Measurements from ENCODE around the gene MDFIC2.

The MDFIC2 gene

DNA sequence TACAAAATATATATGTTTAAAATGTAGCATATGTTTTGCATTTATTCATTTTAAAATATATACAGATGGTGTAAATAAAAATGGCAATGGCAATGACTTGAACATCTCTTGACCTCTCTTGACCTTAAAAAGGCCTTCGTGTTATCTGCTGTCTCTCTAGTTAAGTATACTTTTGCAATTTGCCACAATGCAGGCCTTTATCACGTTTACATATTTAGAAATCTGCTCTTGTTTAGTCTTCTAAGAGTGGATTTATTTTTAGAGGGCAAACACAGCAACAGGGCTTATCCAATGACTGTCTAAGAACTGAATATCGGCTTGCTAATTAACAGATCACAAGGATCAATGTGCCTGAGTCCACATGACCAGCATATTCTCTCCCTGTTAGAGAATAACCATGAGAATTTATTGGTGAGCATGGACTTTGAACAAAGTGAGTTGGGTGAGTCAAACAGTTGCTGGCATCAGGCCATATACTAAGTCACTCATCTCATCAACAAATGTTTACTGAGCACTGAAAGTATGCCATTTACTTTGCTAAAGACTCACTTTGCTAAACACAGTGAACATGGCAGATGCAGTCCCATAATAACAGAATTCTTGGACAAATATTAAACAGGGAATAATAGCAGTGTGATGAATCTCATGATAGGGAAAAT lies 48.2 kb downstream of the MDFIC2 start:
- no peak for TF ChIP-seq EZH2phosphoT487 (IDR thresholded peaks at IDR 0.05; ENCODE audit: low read length)
- H3K9me2 ChIP-seq (replicated peaks; ENCODE audit: insufficient read depth, low read length) = no peaks in the 10 kb centered on the region
- no peak overlapping the region for H3K9ac ChIP-seq (ENCODE audit: low read length)
- H4K20me1 ChIP-seq (ENCODE audit: insufficient read depth, low read length) = no peaks in the 10 kb centered on the region
- no peak overlapping the region for H3K4me2 ChIP-seq (ENCODE audit: low read depth, low read length)
- no peaks in the 10 kb centered on the region for H3K36me3 ChIP-seq (replicated peaks; ENCODE audit: insufficient read depth, low read length)
- DNase-seq = no peak
- H3F3A ChIP-seq (ENCODE audit: insufficient read depth, low read length) = no peaks in the 10 kb centered on the region
- H2AFZ ChIP-seq (ENCODE audit: low read length) = no peak overlapping the region
- no peaks in the 10 kb centered on the region for H3K4me1 ChIP-seq (ENCODE audit: low read length)
- no peak overlapping the region for H3K4me3 ChIP-seq (ENCODE audit: low read length)
- H3K27ac ChIP-seq (ENCODE audit: low read length) = no peak overlapping the region
- H3K79me2 ChIP-seq (ENCODE audit: low read length) = no peaks in the 10 kb centered on the region
- no peaks in the 10 kb centered on the region for H3K27me3 ChIP-seq (replicated peaks; ENCODE audit: insufficient read depth, low read length)
- H3K9me3 ChIP-seq (replicated peaks; ENCODE audit: insufficient read depth, low read length) = no peaks in the 10 kb centered on the region

DNA sequence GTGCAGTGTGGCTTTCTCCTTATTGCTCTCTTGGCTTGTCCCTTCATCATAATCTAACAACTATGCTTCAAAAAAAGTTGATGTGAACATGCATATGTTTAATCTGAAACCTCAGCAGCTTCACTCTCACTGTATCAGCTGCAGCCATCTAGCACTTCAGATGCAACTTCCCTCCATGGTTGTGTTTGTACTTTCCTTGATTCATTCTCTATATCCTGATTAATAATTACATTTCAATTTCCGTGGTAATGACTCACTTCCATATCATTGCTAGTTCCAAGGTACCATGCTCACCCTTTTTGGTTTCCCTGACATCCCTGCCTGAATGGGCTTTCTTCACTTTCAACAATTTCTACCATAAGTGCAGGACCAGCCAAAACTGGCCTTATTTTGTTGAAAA lies 51.2 kb downstream of the MDFIC2 start:
- Histone ChIP-seq H3K4me3 (ENCODE audit: low read length) (no peak overlapping the region), H3K4me2 (ENCODE audit: low read depth, low read length) (no peak overlapping the region), H3K27me3 (replicated peaks; ENCODE audit: insufficient read depth, low read length) (no peaks in the 10 kb centered on the region), H2AFZ (ENCODE audit: low read length) (no peak overlapping the region), H3K4me1 (ENCODE audit: low read length) (no peaks in the 10 kb centered on the region), H3K9me2 (replicated peaks; ENCODE audit: insufficient read depth, low read length) (no peaks in the 10 kb centered on the region), H3K36me3 (replicated peaks; ENCODE audit: insufficient read depth, low read length) (no peaks in the 10 kb centered on the region), H3F3A (ENCODE audit: insufficient read depth, low read length) (no peaks in the 10 kb centered on the region), H3K9ac (ENCODE audit: low read length) (no peak overlapping the region), H3K79me2 (ENCODE audit: low read length) (no peaks in the 10 kb centered on the region), H4K20me1 (ENCODE audit: insufficient read depth, low read length) (no peaks in the 10 kb centered on the region), H3K9me3 (replicated peaks; ENCODE audit: insufficient read depth, low read length) (no peaks in the 10 kb centered on the region), H3K27ac (ENCODE audit: low read length) (no peak overlapping the region)
- no peak for DNase-seq
- TF ChIP-seq, protein P1, sequence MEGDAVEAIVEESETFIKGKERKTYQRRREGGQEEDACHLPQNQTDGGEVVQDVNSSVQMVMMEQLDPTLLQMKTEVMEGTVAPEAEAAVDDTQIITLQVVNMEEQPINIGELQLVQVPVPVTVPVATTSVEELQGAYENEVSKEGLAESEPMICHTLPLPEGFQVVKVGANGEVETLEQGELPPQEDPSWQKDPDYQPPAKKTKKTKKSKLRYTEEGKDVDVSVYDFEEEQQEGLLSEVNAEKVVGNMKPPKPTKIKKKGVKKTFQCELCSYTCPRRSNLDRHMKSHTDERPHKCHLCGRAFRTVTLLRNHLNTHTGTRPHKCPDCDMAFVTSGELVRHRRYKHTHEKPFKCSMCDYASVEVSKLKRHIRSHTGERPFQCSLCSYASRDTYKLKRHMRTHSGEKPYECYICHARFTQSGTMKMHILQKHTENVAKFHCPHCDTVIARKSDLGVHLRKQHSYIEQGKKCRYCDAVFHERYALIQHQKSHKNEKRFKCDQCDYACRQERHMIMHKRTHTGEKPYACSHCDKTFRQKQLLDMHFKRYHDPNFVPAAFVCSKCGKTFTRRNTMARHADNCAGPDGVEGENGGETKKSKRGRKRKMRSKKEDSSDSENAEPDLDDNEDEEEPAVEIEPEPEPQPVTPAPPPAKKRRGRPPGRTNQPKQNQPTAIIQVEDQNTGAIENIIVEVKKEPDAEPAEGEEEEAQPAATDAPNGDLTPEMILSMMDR (IDR thresholded peaks at IDR 0.05; ENCODE audit: low read length) = no peak
- TF ChIP-seq EZH2phosphoT487 (IDR thresholded peaks at IDR 0.05; ENCODE audit: low read length) (no peak), EZH2 (optimal IDR thresholded peaks at IDR 0.05; ENCODE audit: low read depth, low read length) (no peak)

DNA sequence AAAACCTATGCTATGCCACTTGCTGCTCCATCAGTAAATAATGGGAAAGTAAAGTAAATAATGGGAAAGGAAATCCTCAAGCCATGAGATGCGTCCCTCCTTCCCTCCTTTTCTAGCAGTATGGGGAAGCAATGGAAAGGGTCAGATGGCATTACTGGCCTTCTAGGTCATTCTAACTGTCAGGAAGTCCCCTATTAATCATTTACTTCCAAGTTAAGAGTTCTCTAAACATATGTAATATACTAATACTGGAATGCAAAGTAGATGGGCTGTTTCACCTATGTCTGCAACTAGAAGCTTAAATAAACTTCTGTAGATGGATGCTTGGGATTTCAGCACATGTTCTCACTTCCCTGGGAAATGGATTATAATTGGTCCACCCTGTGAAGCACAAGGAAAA lies 55.9 kb downstream of the MDFIC2 start:
- Histone ChIP-seq H3F3A (ENCODE audit: insufficient read depth, low read length) (no peaks in the 10 kb centered on the region), H4K20me1 (ENCODE audit: insufficient read depth, low read length) (no peaks in the 10 kb centered on the region), H3K79me2 (ENCODE audit: low read length) (no peaks in the 10 kb centered on the region), H3K4me3 (ENCODE audit: low read length) (no peak overlapping the region), H2AFZ (ENCODE audit: low read length) (no peak overlapping the region), H3K9me2 (replicated peaks; ENCODE audit: insufficient read depth, low read length) (no peaks in the 10 kb centered on the region), H3K9ac (ENCODE audit: low read length) (no peak overlapping the region), H3K4me1 (ENCODE audit: low read length) (no peaks in the 10 kb centered on the region), H3K4me2 (ENCODE audit: low read depth, low read length) (no peak overlapping the region), H3K36me3 (replicated peaks; ENCODE audit: insufficient read depth, low read length) (no peaks in the 10 kb centered on the region), H3K27me3 (replicated peaks; ENCODE audit: insufficient read depth, low read length) (no peaks in the 10 kb centered on the region), H3K9me3 (replicated peaks; ENCODE audit: insufficient read depth, low read length) (no peaks in the 10 kb centered on the region), H3K27ac (ENCODE audit: low read length) (no peak overlapping the region)
- TF ChIP-seq EZH2 (optimal IDR thresholded peaks at IDR 0.05; ENCODE audit: low read depth, low read length) (no peak), EZH2phosphoT487 (IDR thresholded peaks at IDR 0.05; ENCODE audit: low read length) (no peak)
- TF ChIP-seq, protein P1 (IDR thresholded peaks at IDR 0.05; ENCODE audit: low read length) = no peak
- no peak for DNase-seq

DNA sequence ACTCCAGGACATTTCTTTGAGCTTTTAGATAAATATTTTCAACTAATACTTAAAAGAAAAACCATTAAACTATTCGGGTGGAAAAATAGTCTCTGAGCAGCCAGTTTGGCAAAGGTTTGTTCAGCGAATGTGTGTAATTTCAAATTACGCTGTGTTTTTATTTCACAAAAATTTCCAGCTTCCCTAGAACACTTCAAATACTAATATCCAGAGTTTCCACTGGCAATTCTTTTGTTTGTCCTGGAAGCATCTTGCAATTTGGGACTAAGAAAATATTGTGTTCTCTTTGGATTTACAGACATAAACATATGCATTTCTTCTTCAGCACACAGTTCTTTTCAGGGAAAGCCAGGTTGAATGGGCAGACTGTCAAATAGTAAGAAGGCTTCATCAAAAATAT lies 61.9 kb downstream of the MDFIC2 start:
- no peaks in the 10 kb centered on the region for H3K9me2 ChIP-seq (replicated peaks; ENCODE audit: insufficient read depth, low read length)
- DNase-seq = no peak
- no peaks in the 10 kb centered on the region for H3K9me3 ChIP-seq (replicated peaks; ENCODE audit: insufficient read depth, low read length)
- no peak overlapping the region for H3K4me2 ChIP-seq (ENCODE audit: low read depth, low read length)
- H3K9ac ChIP-seq (ENCODE audit: low read length) = no peak overlapping the region
- no peak overlapping the region for H3K4me3 ChIP-seq (ENCODE audit: low read length)
- no peaks in the 10 kb centered on the region for H3F3A ChIP-seq (ENCODE audit: insufficient read depth, low read length)
- H4K20me1 ChIP-seq (ENCODE audit: insufficient read depth, low read length) = no peaks in the 10 kb centered on the region
- H3K4me1 ChIP-seq (ENCODE audit: low read length) = no peaks in the 10 kb centered on the region
- no peaks in the 10 kb centered on the region for H3K36me3 ChIP-seq (replicated peaks; ENCODE audit: insufficient read depth, low read length)
- H3K27me3 ChIP-seq (replicated peaks; ENCODE audit: insufficient read depth, low read length) = no peaks in the 10 kb centered on the region
- H2AFZ ChIP-seq (ENCODE audit: low read length) = no peak overlapping the region
- H3K79me2 ChIP-seq (ENCODE audit: low read length) = no peaks in the 10 kb centered on the region
- no peak overlapping the region for H3K27ac ChIP-seq (ENCODE audit: low read length)
- no peak for TF ChIP-seq EZH2phosphoT487 (IDR thresholded peaks at IDR 0.05; ENCODE audit: low read length)
- no peak for TF ChIP-seq EZH2 (optimal IDR thresholded peaks at IDR 0.05; ENCODE audit: low read depth, low read length)
- TF ChIP-seq, protein P1 (IDR thresholded peaks at IDR 0.05; ENCODE audit: low read length) = no peak

Measured in MM.1S (cell line).